Right lobe of liver (tissue), 6 donors: ENCODE measurements around the gene ZNF587. TPM values are rescaled to one million over a fixed set of nuclear protein-coding genes. Genes with fewer than 3 reads are reported as not detected.

Experiments used
- ATAC-seq, 4 donors: fragments of 200-7000 bp; cut with Tn5 transposase; one replicate each; pipeline ENCODE4 v1.9.1; 2020; ENCODE audit warnings: mild to moderate bottlenecking in 4 of 4, moderate library complexity in 4 of 4
- DNase-seq, 3 donors: peaks; one replicate each; pipeline ENCODE4 v3.0.0-alpha.2; 2020
- H3K27ac ChIP-seq, 3 donors: fragments of 200-600 bp; one replicate each; pipeline ENCODE4 v1.8.0; 2022
- H3K27me3 ChIP-seq, 2 donors: fragments of 200-600 bp; one replicate each; pipeline ENCODE4 v1.8.0; 2022
- H3K36me3 ChIP-seq, 4 donors: fragments of 200-600 bp; sonication (generic) in 1 of 4; one replicate each; pipeline versions ENCODE4 v1.5.1 to v1.8.0; 2017 to 2022; ENCODE audit warnings: control low read depth in 1 of 4
- H3K4me1 ChIP-seq, 4 donors: fragments of 200-600 bp; sonication (generic) in 1 of 4; one replicate each; pipeline versions ENCODE4 v1.5.1 to v1.8.0; 2017 to 2022; ENCODE audit warnings: control low read depth in 1 of 4
- H3K4me3 ChIP-seq, 3 donors: fragments of 200-600 bp; one replicate each; pipeline ENCODE4 v1.8.0; 2022
- H3K9me3 ChIP-seq, 4 donors: fragments of 200-600 bp; sonication (generic) in 1 of 4; one replicate each; pipeline versions ENCODE4 v1.5.1 to v1.8.0; 2017 to 2022; ENCODE audit warnings: control low read depth in 1 of 4
- CTCF ChIP-seq, 4 donors: fragments of 200-600 bp in 3 of 4; fragments of 450-650 bp in 1 of 4; IDR thresholded peaks; one replicate each; pipeline versions ENCODE4 v1.5.1 to v1.8.0; 2016 to 2022; ENCODE audit warnings: antibody characterized with exemption in 4 of 4, mild to moderate bottlenecking in 2 of 4
- POLR2A ChIP-seq: fragments of 450-650 bp; IDR thresholded peaks from one replicate; pipeline ENCODE4 v1.6.1; 2017; ENCODE audit warnings: antibody characterized with exemption, mild to moderate bottlenecking
- WGBS: methylation state at CpG from one replicate; pipeline ENCODE4 v1.1.6; 2018; ENCODE audit warnings: low coverage, low lambda C conversion rate; ENCODE audit not compliant: insufficient coverage; ENCODE audit errors: missing lambda C conversion rate; 5-methylcytosine and 5-hydroxymethylcytosine counted together
- intact Hi-C, 2 donors: fragments of 100-400 bp; cut with DNase I; formaldehyde crosslinking; loops; one replicate each; pipeline versions ENCODE4 v1.11.2 to v1.14.1; 2022
- total RNA-seq, 6 experiments: library from RNA; depleted of rRNA in 2 of 6; stranded (reverse); fragments of >200 nt in 2 of 6; fragmentation: NEBNext Ultra II Directional in 3 of 6; extraction: Animal tissue kit (Norgen Biotek cat#: 25700) in 3 of 6; gene quantifications; one replicate each; pipeline versions ENCODE4 v1.1.0 to v1.2.4, GENCODE V29; 2016 to 2023
- donor health status: DM: no; HTN: yes; CAD: no.
- donor health status: DM: no; HTN: no; CAD: no.
- donor health status: DM: no; HTN: no; CAD: no.
- donor health status: DM: no; HTN: yes; CAD: no.
- donor health status: DM: no; HTN: yes; CAD: no.

Gene ZNF587
- total RNA-seq, 6 experiments from 2014 or later: 5.2 to 20.2 (median 12.6) TPM

DNA sequence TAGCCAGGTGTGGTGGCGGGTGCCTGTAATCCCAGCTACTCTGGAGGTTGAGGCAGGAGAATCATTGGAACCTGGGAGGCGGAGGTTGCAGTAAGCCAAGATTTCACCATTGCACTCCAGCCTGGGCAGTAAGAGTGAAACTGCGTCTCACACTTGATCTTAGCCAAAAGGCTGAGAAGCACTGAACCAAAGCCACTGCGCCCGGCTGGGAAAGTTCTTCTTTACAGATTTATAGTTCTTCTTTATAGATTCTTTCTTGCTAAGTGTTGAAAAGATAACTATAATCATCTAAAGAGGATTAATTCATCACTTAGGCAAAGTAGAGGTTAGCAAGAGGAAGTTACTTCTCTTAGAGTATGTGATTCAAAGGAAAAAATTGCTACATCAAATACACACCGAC is 55.6 kb downstream of the ZNF587 start:
- TF ChIP-seq CTCF (IDR thresholded peaks at IDR 0.05) (no peak), POLR2A (no peak)
- Histone ChIP-seq H3K4me3 (no peak overlapping the region), H3K36me3 (peaks cover 0 to 14% (median 6%) of the 10 kb centered on the region in 4 donors), H3K27me3 (no peaks in the 10 kb centered on the region), H3K9me3 (no peaks in the 10 kb centered on the region), H3K4me1 (peaks cover 0 to 31% (median 6%) of the 10 kb centered on the region in 4 donors), H3K27ac (no peak overlapping the region)
- DNase-seq (no peak), ATAC-seq (no peak)
- intact Hi-C loops: loop anchor here in 1 of 2 donors (10.0 kb wide), 1 partner anchor 160 kb away; the partner anchor contains the start of gene ZNF776
- WGBS: 87% methylated on average over 6 of the region's 6 CpGs

GRCh38 chr19:57907394-57907793 is 57.7 kb downstream of the ZNF587 start:
- no peaks in the 10 kb centered on the region for H3K9me3 ChIP-seq

GRCh38 chr19:57914531-57914930 is 64.9 kb downstream of the ZNF587 start:
- H3K36me3 ChIP-seq: peaks cover 0 to 13% (median 7%) of the 10 kb centered on the region in 4 donors
- no peaks in the 10 kb centered on the region for H3K9me3 ChIP-seq
- peak overlapping the region in 2 of 3 donors; percentile 6 to 91 for H3K4me3 ChIP-seq
- H3K27me3 ChIP-seq: no peaks in the 10 kb centered on the region
- peak overlapping the region in 1 of 3 donors; percentile 43 for H3K27ac ChIP-seq
- H3K4me1 ChIP-seq: peaks cover 0 to 25% (median 0%) of the 10 kb centered on the region in 4 donors
- intact Hi-C loops: no loop called here
- no peak for TF ChIP-seq CTCF (IDR thresholded peaks at IDR 0.05)
- no peak for TF ChIP-seq POLR2A
- 34% methylated on average over 3 of the region's 3 CpGs for WGBS
- ATAC-seq: peak in 3 of 4 donors; percentile 29 to 60 (median 32)
- peak in 1 of 3 donors; percentile 53 for DNase-seq

More at GRCh38 chr19:57907394-57907793, 57.7 kb downstream of the ZNF587 start:
- intact Hi-C loops: loop anchor here in 1 of 2 donors (10.0 kb wide), 1 partner anchor 163 kb away; the partner anchor contains the start of gene ZNF776
- Histone ChIP-seq H3K27ac (no peak overlapping the region), H3K4me1 (peaks cover 0 to 31% (median 6%) of the 10 kb centered on the region in 4 donors), H3K36me3 (peaks cover 0 to 21% (median 14%) of the 10 kb centered on the region in 4 donors), H3K27me3 (no peaks in the 10 kb centered on the region), H3K4me3 (no peak overlapping the region)
- no peak for DNase-seq
- no peak for TF ChIP-seq CTCF (IDR thresholded peaks at IDR 0.05)
- no peak for TF ChIP-seq POLR2A
- 34% methylated on average over 2 of the region's 3 CpGs for WGBS
- no peak for ATAC-seq

Other genes with a start within 250 kb of the ZNF587 start
- gene ZNF530, start 250.0 kb upstream of the ZNF587 start, total RNA-seq: 1 to 10 TPM in 1 of 6 experiments, under 1 TPM in 5; 0.25 to 1.2 (median 0.49) TPM
- gene ZNF134, start 235.6 kb upstream of the ZNF587 start, total RNA-seq: 1 to 10 TPM; 3.6 to 8.9 (median 5.0) TPM
- gene ZNF211, start 216.7 kb upstream of the ZNF587 start, total RNA-seq: 1 to 10 TPM; 1.7 to 5.4 (median 3.9) TPM
- gene ZSCAN4, start 180.9 kb upstream of the ZNF587 start, total RNA-seq: not detected
- 1 to 10 TPM in 4 of 6 experiments, under 1 TPM in 2; 0.77 to 2.2 (median 1.4) TPM for gene ZNF551, start 167.9 kb upstream of the ZNF587 start, total RNA-seq
- gene ZNF154, start 140.7 kb upstream of the ZNF587 start, total RNA-seq: 1 to 10 TPM in 1 of 6 experiments, under 1 TPM in 5; 0.31 to 1.2 (median 0.60) TPM
- gene ZNF671, start 122.2 kb upstream of the ZNF587 start, total RNA-seq: 1 to 10 TPM; 1.1 to 2.5 (median 1.9) TPM
- 10 to 100 TPM in 1 of 6 experiments, 1 to 10 TPM in 5; 3.7 to 11.6 (median 5.7) TPM for gene ZNF776, start 103.0 kb upstream of the ZNF587 start, total RNA-seq
- gene ZNF586, start 80.2 kb upstream of the ZNF587 start, total RNA-seq: 1 to 10 TPM; 4.0 to 8.4 (median 5.9) TPM
- gene ZNF552, start 34.9 kb upstream of the ZNF587 start, total RNA-seq: 1 to 10 TPM; 2.6 to 9.0 (median 4.9) TPM
- 10 to 100 TPM in 3 of 6 experiments, 1 to 10 TPM in 3; 7.2 to 13.1 (median 10.4) TPM for gene ZNF587B, start 19.6 kb upstream of the ZNF587 start, total RNA-seq
- 10 to 100 TPM in 3 of 6 experiments, 1 to 10 TPM in 3; 5.1 to 11.7 (median 8.7) TPM for gene ZNF814, start 39.2 kb downstream of the ZNF587 start, total RNA-seq
- 10 to 100 TPM in 3 of 6 experiments, 1 to 10 TPM in 3; 4.1 to 12.6 (median 7.8) TPM for gene ZNF417, start 66.7 kb downstream of the ZNF587 start, total RNA-seq
- 1 to 10 TPM; 1.0 to 3.7 (median 2.4) TPM for gene ZNF418, start 85.5 kb downstream of the ZNF587 start, total RNA-seq
- 1 to 10 TPM in 2 of 6 experiments, under 1 TPM in 4; 0.50 to 1.6 (median 0.75) TPM for gene ZNF256, start 97.8 kb downstream of the ZNF587 start, total RNA-seq
- gene C19orf18, start 124.7 kb downstream of the ZNF587 start, total RNA-seq: under 1 TPM in 3 of 6 experiments, not detected in 3; 0.24 to 0.88 (median 0.39) TPM
- gene ZNF606, start 153.0 kb downstream of the ZNF587 start, total RNA-seq: 1 to 10 TPM; 3.1 to 7.1 (median 5.0) TPM
- not detected for gene ZSCAN1, start 184.2 kb downstream of the ZNF587 start, total RNA-seq
- gene ZNF135, start 209.4 kb downstream of the ZNF587 start, total RNA-seq: under 1 TPM; 0.12 to 0.71 (median 0.32) TPM
- 10 to 100 TPM in 4 of 6 experiments, 1 to 10 TPM in 2; 6.3 to 17.1 (median 10.7) TPM for gene ZSCAN18, start 248.4 kb downstream of the ZNF587 start, total RNA-seq